ENCODE data around the gene RPLP2.

The RPLP2 gene

DNA sequence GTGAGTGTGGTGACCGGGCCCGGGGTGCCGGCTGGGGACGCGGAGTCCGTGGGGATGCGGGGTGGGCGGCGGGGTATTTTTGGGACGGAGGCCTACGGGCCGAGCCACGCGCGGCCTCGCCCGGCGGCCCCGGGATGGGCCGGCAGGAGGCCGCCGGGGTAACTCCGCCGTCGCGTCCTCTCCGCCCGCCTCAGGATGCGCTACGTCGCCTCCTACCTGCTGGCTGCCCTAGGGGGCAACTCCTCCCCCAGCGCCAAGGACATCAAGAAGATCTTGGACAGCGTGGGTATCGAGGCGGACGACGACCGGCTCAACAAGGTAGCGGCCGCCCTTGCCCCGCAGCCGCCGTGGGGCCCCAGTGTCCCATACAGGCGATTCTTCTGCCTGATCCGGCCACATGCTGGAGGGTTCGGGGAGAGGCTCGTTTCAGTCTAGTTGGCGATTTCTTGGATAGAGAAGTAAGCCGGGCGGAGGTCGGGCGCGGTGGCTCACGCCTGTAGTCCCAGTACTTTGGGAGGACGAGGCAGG, 337 bp downstream of the RPLP2 start:
- DNase-seq = no peak

DNA sequence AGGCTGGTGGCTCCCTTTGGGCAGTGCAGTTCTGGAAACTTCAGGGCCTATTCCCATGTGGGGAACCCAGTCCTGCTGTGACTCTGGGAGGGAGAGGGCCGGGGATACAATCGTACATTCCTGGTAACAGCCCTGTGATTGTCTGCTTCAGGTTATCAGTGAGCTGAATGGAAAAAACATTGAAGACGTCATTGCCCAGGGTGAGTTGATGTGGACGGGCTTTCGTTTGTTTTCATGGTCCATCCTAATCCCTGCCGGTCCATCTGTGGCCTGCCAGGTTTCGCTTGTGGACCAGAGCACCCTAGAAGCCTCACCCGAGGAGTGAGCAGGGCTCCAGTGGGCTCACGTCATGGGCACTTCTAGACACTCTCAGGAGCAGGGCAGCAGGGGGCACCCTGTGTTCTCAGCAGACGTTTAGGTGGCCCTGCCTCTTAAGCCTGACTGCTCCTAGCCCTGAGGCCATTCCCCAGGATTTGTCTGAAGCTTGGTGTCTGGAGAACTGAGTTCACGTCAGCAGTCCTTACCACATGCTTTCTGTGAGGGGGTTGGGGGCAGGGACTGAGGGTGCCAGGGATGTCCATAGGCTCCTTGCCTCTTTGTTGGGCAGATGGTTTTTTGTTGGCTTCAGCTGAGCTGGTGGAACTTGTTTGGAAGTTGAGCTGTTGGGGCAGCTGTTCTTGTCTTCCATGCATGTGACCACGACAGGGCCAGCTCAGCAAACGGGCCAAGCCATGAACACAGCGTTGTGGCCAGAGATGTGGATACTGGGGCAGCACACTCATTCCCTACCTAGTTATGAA, 1.9 kb downstream of the RPLP2 start:
- DNase-seq = no peak

DNA sequence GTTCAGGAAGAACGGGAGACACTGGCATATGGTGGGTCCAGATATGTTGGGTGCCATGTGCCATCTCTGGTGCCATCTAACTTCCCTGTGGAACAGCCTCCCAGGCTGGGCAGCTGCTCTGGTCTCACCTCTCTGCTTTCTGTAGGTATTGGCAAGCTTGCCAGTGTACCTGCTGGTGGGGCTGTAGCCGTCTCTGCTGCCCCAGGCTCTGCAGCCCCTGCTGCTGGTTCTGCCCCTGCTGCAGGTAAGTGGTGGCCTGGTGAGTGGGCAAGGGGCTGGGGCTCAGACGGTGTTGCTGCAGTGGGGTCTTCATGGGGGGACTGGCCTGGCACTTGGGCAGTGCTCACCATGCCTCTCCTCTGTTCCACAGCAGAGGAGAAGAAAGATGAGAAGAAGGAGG, 2.6 kb downstream of the RPLP2 start:
- DNase-seq = no peak

DNA sequence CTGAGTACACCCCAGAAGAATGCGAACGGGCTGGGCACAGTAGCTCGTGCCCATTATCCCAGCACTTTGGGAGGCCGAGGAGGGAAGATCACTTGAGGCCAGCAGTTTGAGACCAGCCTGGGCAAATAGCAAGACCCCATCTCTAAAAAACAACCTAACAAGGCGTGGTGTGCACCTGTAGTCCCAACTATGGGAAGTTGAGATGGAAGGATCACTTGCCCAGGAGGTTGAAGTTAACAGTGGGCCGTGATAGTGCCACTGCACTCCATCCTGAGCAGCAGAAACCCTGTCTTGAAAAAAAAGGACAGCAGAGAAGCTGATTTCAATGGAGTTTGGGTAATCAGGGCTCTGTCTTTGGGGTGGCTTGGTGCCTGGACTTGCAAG, 3.3 kb downstream of the RPLP2 start:
- DNase-seq = no peak

DNA sequence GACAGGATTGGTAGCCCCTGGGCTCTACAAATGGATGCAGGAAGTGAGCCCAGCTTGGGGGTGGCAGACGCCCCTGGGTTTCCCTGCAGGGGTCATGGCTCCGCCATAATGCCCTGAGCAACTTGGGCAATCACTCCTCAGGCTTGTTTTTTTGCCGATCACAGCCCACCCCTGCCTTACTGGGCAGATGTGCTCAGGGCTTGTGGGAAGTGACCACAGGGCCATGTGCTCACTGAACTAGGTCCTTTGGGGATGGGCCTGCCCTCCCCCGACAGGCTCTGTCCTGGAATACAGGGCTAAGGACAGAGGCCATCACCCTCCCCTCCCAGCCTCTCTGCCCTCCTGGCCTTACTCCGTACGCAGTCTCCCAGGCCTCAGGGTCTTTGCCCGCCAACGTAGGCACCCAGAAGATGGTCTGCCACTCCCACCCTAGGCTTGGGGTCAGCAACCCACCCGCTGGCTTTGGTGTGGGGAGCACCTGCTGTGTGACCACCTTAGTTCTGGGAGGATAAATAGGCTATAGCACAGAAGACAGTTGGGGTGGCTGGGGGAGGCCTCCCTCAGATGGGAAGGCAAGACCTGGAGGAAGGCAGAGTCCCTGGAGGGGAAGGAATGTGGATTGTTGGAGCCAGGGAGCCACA, 3.8 kb downstream of the RPLP2 start:
- no peak for DNase-seq

DNA sequence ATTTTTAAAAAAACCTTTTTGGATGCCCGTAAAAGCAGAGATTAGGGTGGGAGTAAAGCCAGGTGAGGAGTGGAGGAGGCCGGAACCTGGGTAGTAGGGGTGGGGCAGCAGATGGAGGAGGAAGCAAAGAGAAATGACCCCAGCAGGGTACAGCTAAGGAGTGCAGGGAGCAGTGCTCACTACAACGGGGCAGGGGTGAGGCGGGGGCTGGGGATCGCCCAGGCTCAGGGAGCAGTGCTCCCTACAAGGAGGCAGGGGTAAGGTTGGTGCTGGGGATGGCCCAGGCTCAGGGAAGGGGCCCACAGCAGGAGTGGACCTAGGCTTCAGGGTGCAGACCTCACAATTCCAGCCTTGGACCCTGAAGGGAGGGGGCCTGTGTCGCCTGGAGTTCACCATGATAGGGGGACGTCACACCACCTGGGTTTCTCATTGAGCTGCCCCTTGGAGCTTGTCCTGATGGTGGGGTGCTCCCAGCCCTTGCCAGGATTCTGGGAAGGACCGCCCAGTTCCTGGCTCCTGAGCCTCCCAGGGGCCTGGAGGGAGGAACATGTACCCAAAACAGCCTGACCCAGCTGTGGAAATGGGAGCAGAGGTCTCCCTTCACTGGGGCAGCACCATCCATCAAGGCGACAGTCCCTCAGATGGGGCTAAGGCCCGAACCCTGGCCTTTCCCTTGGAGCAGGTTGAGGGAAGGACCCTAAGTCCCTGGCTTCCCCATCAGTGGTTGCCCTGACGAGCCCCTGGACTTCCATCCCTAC, 6.1 kb downstream of the RPLP2 start:
- no peak for DNase-seq

DNA sequence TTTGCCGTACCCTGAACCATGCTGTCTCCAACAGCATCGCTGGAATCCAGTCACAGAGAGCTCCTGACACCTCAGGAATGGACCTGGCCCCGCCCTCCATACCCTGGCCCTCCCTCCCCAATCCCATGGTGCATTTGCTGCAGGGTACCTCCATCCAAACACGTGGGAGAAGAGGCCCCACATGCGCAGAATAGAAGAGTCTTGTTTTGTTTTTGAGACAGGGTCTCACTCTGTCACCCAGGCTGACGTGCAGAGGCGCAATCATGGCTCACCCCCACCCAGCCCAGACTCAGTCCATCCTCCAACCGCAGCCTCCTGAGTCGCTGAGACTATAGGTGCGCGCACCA, 6.6 kb downstream of the RPLP2 start:
- DNase-seq = no peak

DNA sequence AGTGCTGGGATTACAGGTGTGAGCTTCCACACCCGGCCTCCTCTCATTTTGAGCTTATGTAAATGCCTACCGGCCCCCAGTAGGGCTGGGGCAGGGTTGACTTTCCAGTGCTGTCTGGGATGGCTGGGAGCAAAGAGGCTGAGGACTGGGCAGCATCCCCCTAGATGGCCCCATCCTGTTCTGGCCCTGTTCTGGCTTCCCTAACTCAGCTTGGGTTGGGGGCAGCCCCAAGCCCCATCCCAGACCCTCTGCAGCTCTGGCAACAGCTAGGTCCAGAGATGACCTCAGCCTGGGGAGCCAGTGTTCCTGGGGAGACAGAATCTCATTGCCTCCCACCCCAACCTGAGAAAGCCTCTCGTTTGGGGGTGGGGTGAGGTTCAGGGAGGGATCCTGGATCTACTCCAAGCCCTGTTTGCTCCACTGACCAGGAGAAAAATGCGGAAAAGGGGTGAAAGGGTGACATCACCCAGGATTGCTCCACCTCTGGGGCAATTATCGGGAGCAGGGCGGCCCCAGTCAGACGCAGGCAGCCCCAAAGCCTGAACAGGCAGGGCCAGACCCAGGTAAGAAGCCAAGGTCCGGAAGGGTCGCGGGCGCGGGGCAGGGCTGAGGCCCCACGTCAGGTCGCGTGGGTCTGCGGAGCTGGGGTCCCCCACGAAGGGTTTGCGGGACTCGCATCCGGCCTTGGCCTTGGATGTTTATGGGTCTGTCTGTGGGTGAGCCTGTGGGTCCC, 8.8 kb downstream of the RPLP2 start, which contains the start of gene PNPLA2:
PNPLA2 (plus strand) TSS at position 519 of the 733 bp plus-strand sequence. CDS start 805 bp downstream, outside the sequence.
- DNase-seq = no peak

DNA sequence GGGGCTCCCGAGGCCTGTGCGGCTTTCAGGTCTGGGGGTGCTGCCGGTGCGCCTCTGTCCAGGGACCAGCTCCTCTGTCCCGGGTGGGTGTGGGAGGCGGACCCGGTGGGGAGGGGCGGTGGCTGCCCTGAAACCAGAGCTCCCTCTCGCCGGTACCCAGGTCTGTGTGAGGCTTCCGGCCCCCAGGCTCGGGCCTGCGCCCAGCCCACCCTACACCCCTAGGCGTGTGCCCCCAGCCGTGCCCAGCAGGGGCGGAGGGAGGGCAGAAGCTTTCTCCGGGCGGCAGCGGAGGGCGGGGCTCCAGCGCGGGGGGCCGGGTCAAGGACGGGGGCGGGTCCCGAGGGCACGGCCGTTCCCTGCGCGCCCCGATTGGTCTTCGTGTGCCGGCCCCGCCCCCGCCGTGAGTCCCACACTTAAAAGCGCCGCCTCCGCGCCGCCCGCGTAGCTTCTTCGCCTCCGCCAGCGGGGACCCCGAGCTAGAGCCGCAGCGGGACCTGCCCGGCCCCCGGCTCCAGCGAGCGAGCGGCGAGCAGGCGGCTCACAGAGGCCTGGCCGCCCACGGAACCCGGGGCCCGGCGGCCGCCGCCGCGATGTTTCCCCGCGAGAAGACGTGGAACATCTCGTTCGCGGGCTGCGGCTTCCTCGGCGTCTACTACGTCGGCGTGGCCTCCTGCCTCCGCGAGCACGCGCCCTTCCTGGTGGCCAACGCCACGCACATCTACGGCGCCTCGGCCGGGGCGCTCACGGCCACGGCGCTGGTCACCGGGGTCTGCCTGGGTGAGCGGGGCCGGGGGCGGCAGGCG, 9.6 kb downstream of the RPLP2 start:
- peak; percentile 88 for DNase-seq

DNA sequence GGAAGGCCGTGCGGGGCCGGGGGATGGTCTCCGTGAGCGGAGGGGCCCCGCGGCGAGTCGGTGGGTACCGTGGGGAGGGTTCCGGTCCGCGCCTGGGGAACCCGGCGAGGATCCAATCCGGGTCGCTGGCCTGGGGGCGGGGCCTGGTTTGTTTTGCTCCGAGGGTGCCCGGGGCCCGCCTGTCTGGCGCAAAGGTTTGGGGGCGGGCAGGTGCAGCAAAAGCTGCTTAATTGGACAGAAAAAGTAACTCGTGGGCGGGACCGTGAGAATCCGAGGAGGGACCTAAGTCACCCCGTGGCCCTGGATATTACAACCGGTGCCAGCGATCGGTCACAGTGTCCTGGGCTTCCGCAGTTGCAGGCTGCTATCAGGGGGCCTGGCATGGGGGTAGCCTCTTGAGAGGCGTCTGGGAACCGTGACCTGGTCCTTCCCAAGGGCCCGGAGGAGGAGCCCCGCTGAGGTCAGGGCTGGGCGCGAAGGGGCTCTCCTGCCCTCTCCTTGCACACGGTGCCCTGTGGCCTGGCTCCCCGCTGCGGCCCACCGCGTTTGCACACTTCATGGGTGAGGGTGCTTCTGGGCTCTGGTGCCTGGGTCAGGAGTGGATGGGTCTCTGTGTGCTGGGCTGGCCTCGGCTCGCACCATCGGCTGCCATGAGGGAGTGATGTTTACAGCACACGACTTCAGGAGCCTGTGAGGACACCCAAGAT, 10.3 kb downstream of the RPLP2 start:
- DNase-seq = peak; percentile 82

DNA sequence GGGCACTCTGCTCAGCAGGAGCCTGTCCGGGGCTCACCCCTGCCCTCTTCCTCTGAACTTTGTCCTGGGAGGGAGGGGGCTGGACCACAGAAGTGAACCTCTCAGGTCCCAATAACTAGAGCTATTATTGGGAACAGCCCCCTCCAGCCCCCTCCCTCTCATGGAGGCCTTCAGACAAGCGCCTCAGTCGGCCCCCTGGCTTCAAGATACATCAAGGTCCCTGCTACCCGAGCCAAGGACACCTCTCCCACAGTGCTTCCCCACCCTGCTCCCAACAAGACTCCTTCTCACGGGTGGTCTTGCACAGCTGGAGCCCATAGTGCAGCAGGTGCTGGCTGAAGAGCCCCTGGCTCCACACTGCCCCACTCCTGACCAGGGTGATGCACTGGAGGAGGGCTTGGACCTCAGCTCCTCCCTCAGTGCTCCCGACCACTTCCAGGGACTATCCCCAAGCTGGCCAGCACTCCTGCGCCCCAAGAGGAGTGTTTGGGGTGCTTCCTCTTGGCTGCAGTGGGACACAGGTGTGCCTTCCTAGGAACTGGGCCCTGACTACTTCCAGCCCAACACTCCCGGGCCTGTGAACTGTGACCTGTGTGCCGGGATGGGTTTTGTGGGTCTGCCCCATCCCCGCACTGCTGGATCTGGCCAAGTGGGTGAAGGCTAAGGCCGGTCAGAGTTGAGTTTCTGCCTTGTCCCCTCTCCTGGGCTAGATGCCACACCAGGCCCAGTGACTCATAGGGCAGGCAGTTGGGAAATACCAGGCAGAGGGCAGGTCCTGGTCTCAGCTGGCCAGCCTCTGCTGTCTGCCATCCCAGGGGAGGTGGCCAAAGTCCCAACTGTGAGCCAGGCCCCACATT, 11.1 kb downstream of the RPLP2 start:
- no peak for DNase-seq

DNA sequence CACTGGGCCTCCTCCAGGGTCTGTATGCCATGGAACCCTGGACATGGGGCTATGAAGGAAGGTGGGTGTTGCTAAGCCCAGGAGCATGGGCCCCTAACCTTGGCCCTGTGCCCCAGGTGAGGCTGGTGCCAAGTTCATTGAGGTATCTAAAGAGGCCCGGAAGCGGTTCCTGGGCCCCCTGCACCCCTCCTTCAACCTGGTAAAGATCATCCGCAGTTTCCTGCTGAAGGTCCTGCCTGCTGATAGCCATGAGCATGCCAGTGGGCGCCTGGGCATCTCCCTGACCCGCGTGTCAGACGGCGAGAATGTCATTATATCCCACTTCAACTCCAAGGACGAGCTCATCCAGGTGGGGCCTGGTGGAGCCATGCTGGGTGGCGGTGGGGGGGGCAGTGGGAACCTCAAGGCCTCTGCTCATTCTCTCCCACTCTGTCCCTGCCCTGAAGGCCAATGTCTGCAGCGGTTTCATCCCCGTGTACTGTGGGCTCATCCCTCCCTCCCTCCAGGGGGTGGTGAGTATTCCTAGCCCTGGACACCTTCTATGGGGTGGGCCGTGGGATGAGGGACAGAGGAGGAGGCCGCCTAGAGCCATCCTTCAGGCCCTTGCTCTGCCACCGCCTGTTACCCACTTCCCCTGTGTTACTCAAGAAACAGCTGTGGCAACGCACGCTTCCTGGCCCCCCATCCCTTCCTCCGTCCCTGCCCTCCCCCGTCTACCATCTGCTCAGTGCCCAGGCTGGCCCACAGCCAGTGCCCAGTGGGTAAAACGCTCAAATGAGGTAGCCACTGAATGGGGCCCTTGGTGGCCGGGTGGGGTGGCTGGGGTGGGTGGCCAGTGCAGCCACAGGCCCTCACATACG, 12.0 kb downstream of the RPLP2 start:
- DNase-seq = no peak

DNA sequence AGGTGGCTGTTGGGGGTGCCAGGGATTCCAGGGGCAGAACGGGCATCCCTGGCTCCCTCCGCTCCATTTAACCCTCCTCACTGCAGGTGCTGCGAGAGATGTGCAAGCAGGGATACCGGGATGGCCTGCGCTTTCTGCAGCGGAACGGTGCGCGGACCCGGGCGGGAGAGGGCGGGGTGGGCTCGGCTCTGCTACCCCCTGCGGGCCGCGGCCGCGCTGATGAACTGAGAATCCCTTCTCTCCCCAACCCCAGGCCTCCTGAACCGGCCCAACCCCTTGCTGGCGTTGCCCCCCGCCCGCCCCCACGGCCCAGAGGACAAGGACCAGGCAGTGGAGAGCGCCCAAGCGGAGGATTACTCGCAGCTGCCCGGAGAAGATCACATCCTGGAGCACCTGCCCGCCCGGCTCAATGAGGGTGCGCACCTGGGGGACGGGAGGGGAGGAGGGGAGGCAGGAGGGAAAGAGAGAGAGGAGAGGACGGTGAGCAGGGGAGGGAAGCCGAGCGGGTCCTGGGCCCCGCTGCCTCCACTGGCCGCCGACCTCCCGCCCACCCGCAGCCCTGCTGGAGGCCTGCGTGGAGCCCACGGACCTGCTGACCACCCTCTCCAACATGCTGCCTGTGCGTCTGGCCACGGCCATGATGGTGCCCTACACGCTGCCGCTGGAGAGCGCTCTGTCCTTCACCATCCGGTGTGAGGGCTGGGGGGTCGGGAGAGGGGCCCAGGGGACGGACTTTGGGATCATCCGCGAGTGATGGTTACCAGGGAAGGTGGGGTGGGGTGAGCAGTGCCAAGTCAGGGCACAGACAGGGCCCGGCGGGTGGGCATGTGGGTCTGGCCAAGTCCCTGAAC, 13.9 kb downstream of the RPLP2 start:
- DNase-seq = no peak

DNA sequence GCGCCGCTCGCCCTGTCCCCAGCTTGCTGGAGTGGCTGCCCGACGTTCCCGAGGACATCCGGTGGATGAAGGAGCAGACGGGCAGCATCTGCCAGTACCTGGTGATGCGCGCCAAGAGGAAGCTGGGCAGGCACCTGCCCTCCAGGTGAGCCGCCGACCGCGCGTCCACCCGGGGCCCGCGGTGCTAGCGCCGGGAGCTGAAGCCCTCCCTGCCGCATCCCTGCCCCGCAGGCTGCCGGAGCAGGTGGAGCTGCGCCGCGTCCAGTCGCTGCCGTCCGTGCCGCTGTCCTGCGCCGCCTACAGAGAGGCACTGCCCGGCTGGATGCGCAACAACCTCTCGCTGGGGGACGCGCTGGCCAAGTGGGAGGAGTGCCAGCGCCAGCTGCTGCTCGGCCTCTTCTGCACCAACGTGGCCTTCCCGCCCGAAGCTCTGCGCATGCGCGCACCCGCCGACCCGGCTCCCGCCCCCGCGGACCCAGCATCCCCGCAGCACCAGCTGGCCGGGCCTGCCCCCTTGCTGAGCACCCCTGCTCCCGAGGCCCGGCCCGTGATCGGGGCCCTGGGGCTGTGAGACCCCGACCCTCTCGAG, 14.6 kb downstream of the RPLP2 start:
- DNase-seq = no peak

DNA sequence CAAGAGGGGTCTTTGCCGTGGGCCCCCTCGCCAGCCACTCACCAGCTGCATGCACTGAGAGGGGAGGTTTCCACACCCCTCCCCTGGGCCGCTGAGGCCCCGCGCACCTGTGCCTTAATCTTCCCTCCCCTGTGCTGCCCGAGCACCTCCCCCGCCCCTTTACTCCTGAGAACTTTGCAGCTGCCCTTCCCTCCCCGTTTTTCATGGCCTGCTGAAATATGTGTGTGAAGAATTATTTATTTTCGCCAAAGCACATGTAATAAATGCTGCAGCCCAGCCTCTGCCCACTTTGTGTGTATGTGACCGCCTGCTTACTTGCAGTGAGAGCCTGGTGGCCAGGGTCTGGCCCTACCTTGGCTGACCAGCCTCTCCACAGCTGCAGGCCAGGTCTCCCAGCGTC, 15.2 kb downstream of the RPLP2 start:
- DNase-seq = no peak

DNA sequence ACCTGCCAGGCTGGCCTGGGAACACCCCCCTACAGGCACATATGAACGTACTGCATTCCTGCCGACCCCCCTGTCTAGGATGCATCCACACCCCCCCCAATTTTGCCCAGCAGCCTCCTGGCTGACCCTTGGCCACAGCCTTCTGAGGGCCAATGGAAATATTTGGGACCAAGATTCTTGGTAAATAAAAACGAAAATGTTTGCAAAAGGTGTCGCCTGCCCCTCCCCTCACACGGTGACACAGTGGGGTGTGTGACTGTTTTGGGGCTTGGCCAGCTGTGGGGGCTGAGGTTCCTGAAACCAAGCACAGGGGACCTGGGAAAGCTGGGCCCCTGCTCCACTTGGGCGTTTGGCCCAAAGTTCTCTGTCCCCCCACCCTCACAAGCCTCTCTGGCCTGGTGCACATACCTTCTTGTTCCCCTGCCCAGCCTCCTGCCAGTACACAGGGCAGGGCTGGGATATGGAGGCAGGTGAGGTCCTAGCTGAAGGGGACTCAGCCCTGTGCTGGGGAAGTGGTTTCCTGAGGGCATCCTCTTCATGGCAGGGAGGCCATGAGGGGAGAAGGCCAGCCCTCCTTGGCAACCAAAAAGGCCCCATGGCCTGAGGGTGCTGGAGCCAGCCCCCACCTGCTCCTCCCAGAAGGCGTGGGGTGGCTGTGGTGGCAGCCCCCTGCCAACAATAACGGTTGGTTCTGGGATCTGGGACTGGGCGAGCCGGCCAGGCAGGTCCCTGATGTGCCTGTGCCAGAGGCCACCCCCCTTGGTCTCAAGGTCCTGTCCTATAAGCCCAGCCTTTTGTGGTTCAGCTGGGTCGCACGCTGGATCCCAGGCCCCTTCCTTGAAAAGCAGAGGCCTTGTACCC, 15.8 kb downstream of the RPLP2 start:
- no peak for DNase-seq

DNA sequence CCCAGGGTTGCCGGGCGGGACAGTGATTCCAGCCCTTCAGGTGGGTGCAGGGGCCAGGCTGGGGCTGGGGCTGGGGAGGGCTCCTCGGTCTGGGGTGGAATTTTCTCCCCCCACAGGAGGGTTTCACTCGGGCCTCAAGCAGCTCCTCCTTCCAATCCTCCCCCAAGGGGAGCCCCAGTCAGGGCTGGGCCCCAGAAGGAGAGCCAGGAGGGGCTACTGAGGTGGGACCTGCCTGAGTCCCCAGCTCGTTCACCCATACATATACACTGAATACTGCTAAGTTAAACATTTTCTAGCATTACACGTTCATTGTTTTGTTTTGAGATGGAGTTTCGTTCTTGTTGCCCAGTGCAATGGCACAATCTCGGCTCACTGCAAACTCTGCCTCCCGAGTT, 16.5 kb downstream of the RPLP2 start:
- DNase-seq = no peak

All from NCI-H774 (cell line).